Activated CD4-positive, alpha-beta T cell treated with anti-CD3 and anti-CD28 coated beads, Interleukin-2, amount 50 U/mL, for 24 hours (primary cell): Measurements from ENCODE around the gene CACNA1H.
"Not testable (repeated sequence)": the region's sequence is repeated elsewhere in the genome, so short reads cannot be mapped to it uniquely, and the experiment has no call there.

ENCODE experiments used
- DNase-seq, 2 donors: peaks; one replicate each; pipeline ENCODE4 v3.0.0-alpha.2; 2020; ENCODE audit warnings: low read depth in 1 of 2, low spot score in 1 of 2

The CACNA1H gene

GRCh38 chr16:1247903-1248537 lies 95.1 kb downstream of the CACNA1H start:
- DNase-seq = not testable (repeated sequence)

- not testable (repeated sequence) for DNase-seq
Observed at GRCh38 chr16:1249031-1249755, 96.3 kb downstream of the CACNA1H start.

GRCh38 chr16:1253701-1254364 lies 100.9 kb downstream of the CACNA1H start:
- DNase-seq = not testable (repeated sequence)

GRCh38 chr16:1254821-1255220 lies 101.9 kb downstream of the CACNA1H start:
- not testable (repeated sequence) for DNase-seq

- not testable (repeated sequence) for DNase-seq
Observed at GRCh38 chr16:1255276-1256122, 102.6 kb downstream of the CACNA1H start, which contains the start of gene TPSD1. Gene TPSD1 (plus strand): TSS chr16:1256069. CDS start chr16:1256281, 212 bp downstream.

- not testable (repeated sequence) for DNase-seq
Observed at GRCh38 chr16:1256296-1256873, 103.5 kb downstream of the CACNA1H start.

- DNase-seq = no peak
Observed at GRCh38 chr16:1256874-1257322, 104.0 kb downstream of the CACNA1H start.

- no peak for DNase-seq
Observed at GRCh38 chr16:1257561-1258224, 104.8 kb downstream of the CACNA1H start.

GRCh38 chr16:1258225-1258600 lies 105.3 kb downstream of the CACNA1H start:
- DNase-seq = no peak

GRCh38 chr16:1258906-1259759 lies 106.2 kb downstream of the CACNA1H start:
- DNase-seq = no peak

GRCh38 chr16:1259760-1260068 lies 106.8 kb downstream of the CACNA1H start:
- no peak for DNase-seq

GRCh38 chr16:1260101-1260680 lies 107.3 kb downstream of the CACNA1H start:
- no peak for DNase-seq

- DNase-seq = no peak
Observed at GRCh38 chr16:1261131-1261892, 108.4 kb downstream of the CACNA1H start.

- no peak for DNase-seq
Observed at GRCh38 chr16:1262210-1262845, 109.4 kb downstream of the CACNA1H start.

GRCh38 chr16:1262846-1263221 lies 109.9 kb downstream of the CACNA1H start:
- DNase-seq = no peak

GRCh38 chr16:1263591-1264344 lies 110.9 kb downstream of the CACNA1H start:
- DNase-seq = no peak
